Gastroesophageal sphincter (tissue), 4 donors: ENCODE data around the gene ASPG. TPM values are rescaled to one million over a fixed set of nuclear protein-coding genes. Genes with fewer than 3 reads are reported as not detected.

Experiments used
- ATAC-seq: fragments of 150-250 bp; one replicate; pipeline ENCODE4 v1.9.1; 2016; ENCODE audit warnings: mild to moderate bottlenecking, moderate library complexity
- H3K27ac ChIP-seq, 4 donors: fragments of 200-600 bp; sonication (generic) in 3 of 4; 1 replicate in 3 of 4; 2 replicates in 1 of 4; pipeline ENCODE4 v1.5.1; 2016 to 2019
- H3K27me3 ChIP-seq: fragments of 200-600 bp; sonication (generic); one replicate; pipeline ENCODE4 v1.5.1; 2019
- H3K36me3 ChIP-seq, 2 donors: fragments of 200-600 bp; sonication (generic); one replicate each; pipeline ENCODE4 v1.5.1; 2019; ENCODE audit warnings: control low read depth in 1 of 2
- H3K4me1 ChIP-seq, 3 donors: fragments of 200-600 bp; sonication (generic); 1 replicate in 2 of 3; 2 replicates in 1 of 3; pipeline ENCODE4 v1.5.1; 2016 to 2019; ENCODE audit warnings: control low read depth in 2 of 3
- H3K4me3 ChIP-seq, 2 donors: fragments of 200-600 bp; sonication (generic); one replicate each; pipeline ENCODE4 v1.5.1; 2019; ENCODE audit warnings: mild to moderate bottlenecking in 1 of 2, moderate library complexity in 1 of 2
- H3K9me3 ChIP-seq, 3 donors: fragments of 200-600 bp; sonication (generic); one replicate each; pipeline ENCODE4 v1.5.1; 2017 to 2019; ENCODE audit warnings: control low read depth in 2 of 3
- CTCF ChIP-seq, 4 experiments: fragments of 200-600 bp in 2 of 4; fragments of 450-650 bp in 2 of 4; sonication (generic) in 1 of 4; IDR thresholded peaks; one replicate each; pipeline ENCODE4 v1.5.1; 2017 to 2019; ENCODE audit warnings: antibody characterized with exemption in 4 of 4, mild to moderate bottlenecking in 2 of 4, moderate library complexity in 2 of 4
- EP300 ChIP-seq: sonication (generic); formaldehyde crosslinking; IDR thresholded peaks from one replicate; pipeline ENCODE4 v1.6.1; 2017; ENCODE audit warnings: antibody characterized with exemption, mild to moderate bottlenecking
- POLR2A ChIP-seq, 2 donors: fragments of 450-650 bp; IDR thresholded peaks; one replicate each; pipeline ENCODE4 v1.6.1; 2017; ENCODE audit warnings: antibody characterized with exemption in 2 of 2, mild to moderate bottlenecking in 2 of 2, moderate library complexity in 1 of 2
- POLR2AphosphoS5 ChIP-seq: sonication (generic); formaldehyde crosslinking; IDR thresholded peaks from one replicate; pipeline ENCODE4 v1.6.1; 2017; ENCODE audit warnings: antibody characterized with exemption
- WGBS, 2 donors: methylation state at CpG; one replicate each; pipeline ENCODE4 v1.1.5; 2018; ENCODE audit warnings: low coverage in 1 of 2; 5-methylcytosine and 5-hydroxymethylcytosine counted together
- total RNA-seq, 4 donors: library from RNA; depleted of rRNA; stranded (reverse); fragments of >200 nt; gene quantifications; one replicate each; pipeline ENCODE4 v1.1.0, GENCODE V29; 2016

ASPG gene
- total RNA-seq, 4 donors from 2014 or later, result 0.13 to 1.1 TPM; not detected in 2

- Histone ChIP-seq H3K4me3 (no peak overlapping the region), H3K36me3 (no peaks in the 10 kb centered on the region), H3K9me3 (peaks cover 0 to 41% (median 0%) of the 10 kb centered on the region in 3 donors), H3K4me1 (peaks cover 0 to 21% (median 8%) of the 10 kb centered on the region in 3 donors), H3K27me3 (peaks cover 84% of the 10 kb centered on the region), H3K27ac (no peak overlapping the region)
- no peak for ATAC-seq
- 71% methylated on average over 7 to 19 of the region's 23 CpGs for WGBS, 2 donors
- no peak for TF ChIP-seq POLR2AphosphoS5
- no peak for TF ChIP-seq CTCF (IDR thresholded peaks at IDR 0.05)
- no peak for TF ChIP-seq POLR2A (IDR thresholded peaks at IDR 0.05)
- no peak for TF ChIP-seq EP300
Observed at GRCh38 chr14:104131968-104132732, 46.6 kb downstream of the ASPG start.

GRCh38 chr14:104132981-104133380 is 47.5 kb downstream of the ASPG start:
- Histone ChIP-seq H3K4me1 (peaks cover 0 to 29% (median 16%) of the 10 kb centered on the region in 3 donors), H3K27me3 (peaks cover 85% of the 10 kb centered on the region), H3K9me3 (peaks cover 0 to 33% (median 0%) of the 10 kb centered on the region in 3 donors), H3K27ac (no peak overlapping the region), H3K4me3 (no peak overlapping the region), H3K36me3 (no peaks in the 10 kb centered on the region)
- 18 to 19% methylated on average over 3 to 4 of the region's 7 CpGs for WGBS, 2 donors
- TF ChIP-seq POLR2AphosphoS5, result no peak
- no peak for TF ChIP-seq EP300
- TF ChIP-seq CTCF (IDR thresholded peaks at IDR 0.05), result no peak
- TF ChIP-seq POLR2A (IDR thresholded peaks at IDR 0.05), result no peak
- no peak for ATAC-seq

GRCh38 chr14:104133496-104133895 is 48.0 kb downstream of the ASPG start:
- WGBS, 2 donors, result no CpG with 5 or more reads among the region's 9 CpGs
- TF ChIP-seq POLR2AphosphoS5, result no peak
- TF ChIP-seq CTCF (IDR thresholded peaks at IDR 0.05), result no peak
- TF ChIP-seq POLR2A (IDR thresholded peaks at IDR 0.05), result no peak
- TF ChIP-seq EP300, result no peak
- ATAC-seq, result no peak

GRCh38 chr14:104134061-104134965 is 48.8 kb downstream of the ASPG start:
- 57 to 69% methylated on average over 3 to 11 of the region's 31 CpGs for WGBS, 2 donors
- ATAC-seq, result no peak
- Histone ChIP-seq H3K9me3 (peaks cover 0 to 20% (median 0%) of the 10 kb centered on the region in 3 donors), H3K36me3 (no peaks in the 10 kb centered on the region), H3K4me3 (no peak overlapping the region), H3K4me1 (peaks cover 0 to 42% (median 23%) of the 10 kb centered on the region in 3 donors), H3K27ac (no peak overlapping the region), H3K27me3 (peaks cover 98% of the 10 kb centered on the region)
- TF ChIP-seq POLR2AphosphoS5 (no peak), EP300 (no peak)

More at GRCh38 chr14:104133496-104133895, 48.0 kb downstream of the ASPG start:
- H3K36me3 ChIP-seq, result no peaks in the 10 kb centered on the region
- H3K27ac ChIP-seq, result no peak overlapping the region
- peaks cover 91% of the 10 kb centered on the region for H3K27me3 ChIP-seq
- no peak overlapping the region for H3K4me3 ChIP-seq
- H3K4me1 ChIP-seq, result peaks cover 0 to 34% (median 21%) of the 10 kb centered on the region in 3 donors
- peaks cover 0 to 28% (median 0%) of the 10 kb centered on the region in 3 donors for H3K9me3 ChIP-seq
